Stimulated activated CD8-positive, alpha-beta memory T cell treated with anti-CD3 and anti-CD28 coated beads, Interleukin-4, amount 100 ng/mL, for 4 hours (primary cell): Measurements from ENCODE around the gene NFAM1.

Experiments
- DNase-seq, 2 donors: peaks; one replicate each; pipeline ENCODE4 v3.0.0-alpha.2; 2020; ENCODE audit warnings: low read depth in 2 of 2, low spot score in 1 of 2

NFAM1 gene, protein sequence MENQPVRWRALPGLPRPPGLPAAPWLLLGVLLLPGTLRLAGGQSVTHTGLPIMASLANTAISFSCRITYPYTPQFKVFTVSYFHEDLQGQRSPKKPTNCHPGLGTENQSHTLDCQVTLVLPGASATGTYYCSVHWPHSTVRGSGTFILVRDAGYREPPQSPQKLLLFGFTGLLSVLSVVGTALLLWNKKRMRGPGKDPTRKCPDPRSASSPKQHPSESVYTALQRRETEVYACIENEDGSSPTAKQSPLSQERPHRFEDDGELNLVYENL

DNA sequence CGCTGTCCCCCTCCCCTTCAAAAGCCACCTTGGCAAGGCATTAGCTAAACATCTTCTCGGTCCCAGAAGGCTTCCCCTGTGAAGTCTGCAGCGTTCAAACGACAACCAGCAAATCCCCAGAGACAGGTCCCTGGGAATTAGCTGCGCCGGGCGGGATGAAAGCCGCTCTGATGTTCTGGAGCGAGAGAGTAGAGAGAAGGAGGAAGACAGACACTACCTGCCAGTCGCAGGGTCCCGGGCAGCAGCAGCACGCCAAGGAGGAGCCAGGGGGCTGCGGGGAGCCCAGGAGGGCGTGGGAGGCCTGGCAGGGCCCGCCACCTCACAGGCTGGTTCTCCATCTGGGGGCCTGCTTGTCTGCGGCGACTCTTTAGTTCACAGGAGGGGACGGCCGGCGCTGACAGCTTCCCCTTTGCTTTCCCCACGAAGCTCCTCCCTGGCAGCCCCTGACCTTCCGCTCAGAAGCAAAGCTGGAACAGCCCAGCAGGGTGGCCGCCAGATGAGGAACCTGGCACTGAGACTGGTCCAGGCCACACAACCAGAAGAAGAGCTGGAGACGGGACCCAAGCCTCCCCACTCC is at the start of gene NFAM1:
Gene NFAM1, minus strand, starts transcription at position 384 of the 577 bp plus-strand sequence. Its CDS starts 46 bp downstream, at position 338.
- no peak for DNase-seq

DNA sequence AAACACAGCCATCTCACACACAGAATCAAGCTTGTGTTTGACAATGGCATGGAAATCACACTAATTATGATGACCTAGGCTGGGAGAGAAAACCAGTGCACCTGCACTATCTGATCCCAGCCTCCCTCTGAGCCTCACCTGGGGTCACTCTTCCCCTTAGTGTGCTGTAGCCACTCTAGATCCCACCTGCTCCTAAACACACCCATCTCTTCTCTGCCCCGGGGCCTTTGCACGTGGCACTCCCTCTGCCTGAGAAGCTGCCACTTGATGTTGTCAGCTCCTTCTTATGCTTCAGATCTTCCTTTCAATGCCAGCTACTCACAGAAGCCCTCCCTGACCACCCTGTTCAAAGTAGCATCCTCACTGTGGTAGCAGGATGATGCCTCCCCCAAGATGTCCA is 42.9 kb upstream of the NFAM1 start:
- DNase-seq, result no peak

DNA sequence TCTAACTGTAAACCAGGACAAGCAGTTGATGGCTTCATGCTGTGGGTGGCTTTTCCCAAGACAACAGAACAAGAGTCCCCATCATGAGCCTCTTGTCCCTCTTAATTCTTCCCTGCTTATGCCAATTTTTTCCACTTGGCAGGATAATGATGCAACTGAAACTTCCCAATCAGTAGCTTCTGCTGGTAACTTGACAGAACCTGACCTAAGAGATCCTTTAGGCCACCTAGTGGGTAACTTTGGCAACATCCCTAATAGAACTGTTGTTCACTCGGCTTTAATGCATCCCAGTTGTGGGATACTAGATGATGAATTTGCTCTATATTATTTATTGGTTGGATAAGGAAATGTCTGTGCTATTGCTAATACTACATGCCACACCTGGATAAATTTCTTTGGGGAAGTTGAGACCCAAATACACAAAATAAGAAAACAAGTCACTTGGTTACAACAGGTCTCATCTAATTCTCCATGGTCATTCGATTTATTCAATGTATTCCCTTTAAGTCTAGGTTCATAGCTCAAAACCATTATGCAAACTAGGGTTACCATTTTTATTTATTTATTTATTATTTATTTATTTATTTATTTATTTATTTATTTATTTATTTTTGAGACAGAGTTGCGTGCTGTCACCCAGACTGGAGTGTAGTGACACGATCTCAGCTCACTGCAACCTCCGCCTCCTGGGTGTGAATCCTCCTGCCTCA is 41.4 kb upstream of the NFAM1 start:
- no peak for DNase-seq

DNA sequence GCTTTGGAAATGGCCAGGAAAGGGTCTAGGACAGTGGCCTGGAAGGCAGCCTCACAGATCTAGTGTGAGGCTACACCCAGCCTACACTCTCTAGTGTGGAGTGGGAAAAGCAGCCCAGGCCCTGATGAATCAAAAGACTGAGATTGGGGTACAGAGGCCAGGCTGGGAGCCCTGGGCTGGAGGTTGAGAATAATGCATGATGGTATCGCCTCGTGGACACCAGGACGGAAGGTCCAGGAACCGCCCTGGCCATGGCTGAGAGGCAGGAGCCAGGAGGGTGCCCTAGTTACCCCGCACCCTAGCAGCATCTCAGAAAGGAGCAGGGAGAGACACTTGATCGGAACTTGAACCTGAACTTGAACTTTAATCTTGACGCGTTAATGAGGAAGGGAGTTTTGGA is 40.5 kb upstream of the NFAM1 start:
- DNase-seq, result no peak

DNA sequence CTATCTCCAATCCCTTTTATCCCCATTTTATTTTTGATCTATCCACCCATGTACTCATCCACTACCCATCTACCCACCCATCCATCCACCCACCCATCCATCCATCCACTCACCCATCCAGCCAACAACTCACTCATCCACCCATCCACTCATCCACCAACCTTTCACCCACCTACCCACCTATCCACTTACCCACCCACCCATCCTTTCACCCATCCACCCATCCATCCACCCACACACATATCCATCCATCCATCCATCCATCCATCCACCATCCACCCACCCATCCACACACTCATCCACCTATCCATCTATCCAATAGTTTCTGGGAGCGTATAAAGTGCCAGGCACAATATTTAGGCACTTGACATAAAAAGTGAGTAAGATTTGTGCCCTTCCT is 39.2 kb upstream of the NFAM1 start:
- no peak for DNase-seq

DNA sequence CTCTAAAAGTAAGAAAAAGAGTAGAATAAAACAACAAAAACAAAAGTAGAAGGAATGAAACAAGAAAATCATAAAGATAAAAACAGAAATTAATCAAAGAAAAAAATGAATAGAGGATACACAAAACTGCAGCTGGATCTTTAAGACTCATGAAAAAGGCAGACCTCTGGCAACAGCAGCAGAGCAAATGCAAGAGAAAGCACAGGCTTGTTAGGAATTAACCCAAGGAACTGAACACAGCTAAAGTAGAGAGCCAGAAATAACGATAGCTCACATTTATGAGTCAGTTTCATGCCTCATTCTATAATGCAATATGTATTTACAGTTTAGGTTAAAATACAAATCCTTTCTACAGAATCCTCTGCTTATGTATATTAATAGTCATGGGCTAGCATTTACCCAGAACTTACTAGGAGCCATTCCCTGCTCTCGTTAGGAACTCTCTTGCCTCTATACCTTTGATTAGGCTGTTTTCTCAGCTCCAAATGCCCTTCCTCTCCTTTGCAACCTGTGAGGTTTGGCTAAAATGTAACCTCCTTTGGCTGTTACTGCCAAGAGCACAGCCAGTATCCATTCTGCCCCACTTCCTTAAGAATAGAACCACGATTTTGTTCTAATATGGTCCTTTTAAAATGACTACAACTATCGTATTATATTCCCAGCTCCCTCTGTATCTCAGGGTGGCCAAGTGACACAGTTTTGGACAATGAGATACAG is 38.3 kb upstream of the NFAM1 start:
- no peak for DNase-seq

GRCh38 chr22:42468841-42469240 is 36.6 kb upstream of the NFAM1 start:
- no peak for DNase-seq

DNA sequence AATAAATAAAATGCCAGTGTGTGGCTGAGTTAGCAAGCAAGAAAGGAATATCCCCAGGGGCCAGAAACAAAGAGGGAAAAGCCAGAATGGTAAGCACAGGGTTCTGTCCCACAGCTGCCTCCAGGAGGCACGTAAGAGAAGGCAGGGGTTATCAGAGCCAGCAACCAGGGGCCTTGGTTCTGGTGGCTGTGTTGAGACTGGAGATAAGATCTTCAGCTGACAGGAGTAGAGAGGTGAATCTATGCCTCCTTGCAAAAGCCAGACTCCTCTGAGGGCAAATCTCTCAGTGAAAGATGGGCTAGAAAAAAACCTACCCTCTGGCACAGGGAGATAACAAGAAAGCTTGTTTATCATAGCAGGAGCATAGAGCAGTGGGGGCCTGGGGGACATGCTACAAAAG is 29.8 kb upstream of the NFAM1 start:
- no peak for DNase-seq

GRCh38 chr22:42461511-42461910 is 29.3 kb upstream of the NFAM1 start:
- DNase-seq, result no peak

- no peak for DNase-seq
Observed at GRCh38 chr22:42459287-42460063, 27.3 kb upstream of the NFAM1 start.

DNA sequence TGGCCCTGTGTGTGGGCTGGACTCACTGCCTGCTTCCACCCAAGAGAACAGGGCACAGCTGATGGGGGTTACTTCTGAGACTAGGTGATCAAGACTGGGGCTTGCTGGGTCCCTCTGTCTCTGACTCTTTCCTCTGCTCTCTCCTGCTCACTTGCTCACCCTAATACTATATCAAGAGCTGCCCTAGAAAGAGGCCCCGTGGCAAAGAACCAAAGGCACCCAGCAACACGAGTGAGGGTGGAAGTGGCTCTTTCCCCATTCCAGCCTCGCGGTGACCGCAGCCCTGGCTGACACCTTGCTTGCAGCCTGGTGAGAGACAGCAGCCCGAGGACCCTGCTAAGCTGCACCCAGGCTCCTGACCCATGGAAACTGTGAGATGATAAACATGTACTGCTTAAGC is 20.7 kb upstream of the NFAM1 start:
- no peak for DNase-seq

- no peak for DNase-seq
Observed at GRCh38 chr22:42452456-42452855, 20.3 kb upstream of the NFAM1 start.

- no peak for DNase-seq
Observed at GRCh38 chr22:42451499-42452145, 19.4 kb upstream of the NFAM1 start.

- DNase-seq, result no peak
Observed at GRCh38 chr22:42450862-42451261, 18.7 kb upstream of the NFAM1 start.

GRCh38 chr22:42446151-42446550 is 13.9 kb upstream of the NFAM1 start:
- no peak for DNase-seq

DNA sequence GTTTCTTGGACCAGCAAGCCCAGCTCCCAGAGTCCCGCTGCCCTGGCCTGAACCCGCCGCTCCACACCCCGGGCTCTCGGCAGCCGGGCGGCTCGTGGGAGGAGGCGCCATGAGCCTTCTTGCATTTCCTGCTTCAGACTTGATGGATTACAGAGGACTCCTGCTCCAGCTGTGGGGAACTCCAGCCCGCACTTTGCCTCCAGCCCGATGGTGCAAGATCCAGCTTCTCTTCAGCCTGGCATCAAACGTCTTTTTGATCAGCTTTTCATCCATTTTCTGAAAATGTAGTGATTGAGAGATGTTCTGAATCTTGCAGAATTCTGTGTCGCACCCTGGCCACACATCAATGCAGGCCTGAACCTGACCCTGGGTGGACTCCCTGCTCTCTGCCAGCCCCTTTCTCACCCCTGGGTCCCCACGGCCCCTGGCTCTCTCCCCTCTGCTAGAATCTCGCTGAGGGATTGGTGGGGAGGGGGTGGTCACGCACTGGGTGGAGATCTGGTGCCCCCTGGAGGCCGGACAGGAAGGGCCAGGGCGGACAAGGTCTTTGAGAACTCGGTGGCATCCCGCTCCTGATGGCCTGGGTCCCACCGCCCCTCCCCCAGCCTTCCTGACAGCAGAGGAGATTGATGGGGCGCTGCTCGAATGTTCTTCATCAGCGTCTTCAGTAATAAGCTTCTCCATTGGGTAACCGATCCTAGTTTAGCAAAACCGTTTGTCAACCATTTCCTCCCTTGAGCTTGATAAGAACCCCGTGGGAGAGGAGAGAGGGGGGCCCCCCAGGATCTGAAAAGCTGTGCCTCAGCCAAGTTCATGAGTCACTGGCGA is 12.1 kb upstream of the NFAM1 start:
- DNase-seq, result peak; percentile 27 to 45

DNA sequence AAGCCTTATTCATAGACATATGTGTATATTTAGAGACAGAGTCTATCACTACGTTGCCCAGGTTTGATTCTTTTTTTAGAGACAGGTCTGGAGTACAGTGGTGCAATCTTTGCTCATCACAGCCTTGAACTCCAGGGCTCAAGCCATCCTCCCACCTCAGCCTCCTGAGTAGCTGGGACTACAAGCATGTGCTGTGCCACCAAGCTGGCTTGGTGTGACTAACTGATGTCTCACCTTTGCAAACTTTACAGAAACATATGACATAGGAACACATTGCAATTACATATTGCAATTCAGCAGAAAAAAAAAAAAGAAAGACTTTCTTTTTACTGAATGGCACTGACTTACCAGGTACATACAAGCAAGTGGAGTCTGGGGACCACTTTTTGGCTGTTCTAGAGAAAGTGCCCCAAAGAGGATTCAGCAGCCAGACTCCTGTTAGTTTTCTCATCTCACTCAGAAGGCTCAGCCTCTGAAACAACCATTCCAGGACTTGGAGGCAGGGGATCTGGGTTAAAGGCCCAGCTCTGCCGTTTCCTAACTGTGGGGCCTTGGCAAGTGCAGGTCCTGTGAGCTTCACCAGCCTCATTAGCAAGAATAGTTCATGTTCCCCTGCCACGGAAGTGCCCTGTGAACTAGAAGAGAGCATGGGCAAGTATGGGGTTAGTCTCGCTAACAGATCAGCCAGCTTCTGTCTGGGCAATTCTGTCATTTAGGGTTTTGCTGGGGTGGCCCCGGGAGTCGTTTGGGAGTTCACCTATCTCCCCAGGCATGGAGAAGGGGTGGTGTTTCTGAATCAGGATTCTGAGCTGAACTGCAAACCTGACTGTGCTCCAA is 11.3 kb upstream of the NFAM1 start:
- no peak for DNase-seq

- no peak for DNase-seq
Observed at GRCh38 chr22:42442748-42443147, 10.5 kb upstream of the NFAM1 start.

DNA sequence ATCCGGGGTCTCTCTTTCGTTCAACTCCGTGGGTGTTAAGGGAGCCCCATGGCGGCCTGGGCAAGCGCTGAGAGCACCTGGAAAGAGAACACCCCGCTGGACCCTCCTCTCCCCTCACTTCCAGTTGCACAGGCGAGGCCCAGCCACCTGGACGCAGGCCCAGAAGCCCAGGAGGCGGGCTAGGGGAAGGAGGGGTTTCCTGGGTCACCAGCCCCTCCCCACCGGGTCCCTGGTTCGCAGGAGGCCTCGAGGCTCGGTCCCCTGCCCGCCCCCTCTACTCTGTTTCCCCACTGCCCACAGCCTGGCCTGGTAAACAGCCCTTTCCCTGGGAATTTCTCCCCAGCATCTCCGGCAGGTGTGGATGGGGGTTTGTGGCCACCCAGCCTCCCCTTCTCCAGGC is 8.5 kb upstream of the NFAM1 start:
- DNase-seq, result no peak
